Esophagus (tissue), 2 donors: ENCODE data around the gene ATXN2L. TPM values are rescaled to one million over a fixed set of nuclear protein-coding genes. Genes with fewer than 3 reads are reported as not detected.

Experiments
- H3K27ac ChIP-seq, 2 donors: one replicate each; pipeline ENCODE4 v1.5.1; 2013; ENCODE audit warnings: low read depth in 2 of 2, mild to moderate bottlenecking in 2 of 2, inconsistent platforms in 1 of 2, low read length in 1 of 2, moderate library complexity in 1 of 2
- H3K27me3 ChIP-seq, 2 donors: one replicate each; pipeline ENCODE4 v1.6.1; 2013; ENCODE audit warnings: low read length in 2 of 2, control low read depth in 1 of 2, mild to moderate bottlenecking in 1 of 2; ENCODE audit not compliant: insufficient read depth in 2 of 2, control insufficient read depth in 1 of 2
- H3K36me3 ChIP-seq, 2 donors: one replicate each; pipeline ENCODE4 v1.6.1; 2013; ENCODE audit warnings: low read length in 1 of 2; ENCODE audit not compliant: control insufficient read depth in 2 of 2, insufficient read depth in 2 of 2
- H3K4me1 ChIP-seq, 2 donors: one replicate each; pipeline ENCODE4 v1.6.1; 2013; ENCODE audit warnings: low read length in 1 of 2; ENCODE audit not compliant: control insufficient read depth in 2 of 2, insufficient read depth in 2 of 2
- H3K4me3 ChIP-seq, 2 donors: one replicate each; pipeline ENCODE4 v1.5.1; 2013; ENCODE audit warnings: low read length in 2 of 2, mild to moderate bottlenecking in 2 of 2, low read depth in 1 of 2, moderate library complexity in 1 of 2
- H3K9me3 ChIP-seq, 2 donors: one replicate each; pipeline ENCODE4 v1.6.1; 2013; ENCODE audit warnings: mild to moderate bottlenecking in 2 of 2, low read depth in 1 of 2, low read length in 1 of 2, moderate library complexity in 1 of 2; ENCODE audit not compliant: control insufficient read depth in 2 of 2, insufficient read depth in 1 of 2
- WGBS, 2 donors: extraction: QIAGEN DNeasy Blood & Tissue Kit; methylation state at CpG; one replicate each; pipeline ENCODE4 v1.1.7; 2013; 5-methylcytosine and 5-hydroxymethylcytosine counted together
- polyA plus RNA-seq, 2 donors: library from polyadenylated mRNA; stranded (reverse); fragments of 200-250 nt; gene quantifications; one replicate each; pipeline ENCODE4 v1.2.3, GENCODE V29; 2013
- donor health status: healthy with polysubstance abuse.
- donor health status: Bipolar disorder and iron deficiency.

ATXN2L gene
- polyA plus RNA-seq, 2 donors = 37.9 to 82.1 TPM

- Histone ChIP-seq H3K9me3 (no peaks in the 10 kb centered on the region), H3K27ac (peak overlapping the region; percentile 98 to 99), H3K27me3 (no peaks in the 10 kb centered on the region), H3K4me1 (no peaks in the 10 kb centered on the region), H3K4me3 (peak overlapping the region; percentile 92 to 96), H3K36me3 (peaks cover 0 to 15% of the 10 kb centered on the region in 2 donors)
- 0 to 1% methylated on average over 59 to 62 of the region's 62 CpGs for WGBS, 2 donors
These were observed 583 bp downstream of the ATXN2L start for GRCh38 chr16:28823291-28823872.

GRCh38 chr16:28823873-28824716 lies 1.3 kb downstream of the ATXN2L start:
- H3K36me3 ChIP-seq = peaks cover 0 to 17% of the 10 kb centered on the region in 2 donors
- peak overlapping the region; percentile 98 to 99 for H3K27ac ChIP-seq
- H3K4me3 ChIP-seq = peak overlapping the region; percentile 92 to 96
- no peaks in the 10 kb centered on the region for H3K27me3 ChIP-seq
- no peaks in the 10 kb centered on the region for H3K4me1 ChIP-seq
- 0 to 1% methylated on average over 55 to 60 of the region's 60 CpGs for WGBS, 2 donors
- no peaks in the 10 kb centered on the region for H3K9me3 ChIP-seq

- H3K4me3 ChIP-seq = peak overlapping the region; percentile 92 to 96
- H3K27ac ChIP-seq = peak overlapping the region; percentile 98 to 99
- H3K27me3 ChIP-seq = no peaks in the 10 kb centered on the region
- no peaks in the 10 kb centered on the region for H3K4me1 ChIP-seq
- 29 to 30% methylated on average over 5 of the region's 5 CpGs for WGBS, 2 donors
- H3K9me3 ChIP-seq = no peaks in the 10 kb centered on the region
- H3K36me3 ChIP-seq = peaks cover 2 to 23% of the 10 kb centered on the region in 2 donors
These were observed 1.8 kb downstream of the ATXN2L start for GRCh38 chr16:28824717-28824973.

GRCh38 chr16:28826141-28826540 lies 3.3 kb downstream of the ATXN2L start:
- no peak overlapping the region for H3K27ac ChIP-seq
- peaks cover 4 to 34% of the 10 kb centered on the region in 2 donors for H3K36me3 ChIP-seq
- H3K4me1 ChIP-seq = no peaks in the 10 kb centered on the region
- no peaks in the 10 kb centered on the region for H3K9me3 ChIP-seq
- H3K4me3 ChIP-seq = no peak overlapping the region
- 52 to 60% methylated on average over 6 of the region's 6 CpGs for WGBS, 2 donors
- no peaks in the 10 kb centered on the region for H3K27me3 ChIP-seq

GRCh38 chr16:28829747-28830146 lies 6.9 kb downstream of the ATXN2L start:
- H3K4me1 ChIP-seq = no peaks in the 10 kb centered on the region
- H3K36me3 ChIP-seq = peaks cover 18 to 59% of the 10 kb centered on the region in 2 donors
- no peak overlapping the region for H3K4me3 ChIP-seq
- 94 to 96% methylated on average over 13 of the region's 13 CpGs for WGBS, 2 donors
- H3K9me3 ChIP-seq = no peaks in the 10 kb centered on the region
- H3K27ac ChIP-seq = no peak overlapping the region
- H3K27me3 ChIP-seq = no peaks in the 10 kb centered on the region

GRCh38 chr16:28830531-28830930 lies 7.7 kb downstream of the ATXN2L start:
- no peak overlapping the region for H3K27ac ChIP-seq
- peaks cover 24 to 67% of the 10 kb centered on the region in 2 donors for H3K36me3 ChIP-seq
- no peaks in the 10 kb centered on the region for H3K4me1 ChIP-seq
- H3K27me3 ChIP-seq = no peaks in the 10 kb centered on the region
- 84 to 91% methylated on average over 13 of the region's 13 CpGs for WGBS, 2 donors
- H3K9me3 ChIP-seq = no peaks in the 10 kb centered on the region
- no peak overlapping the region for H3K4me3 ChIP-seq

- H3K27ac ChIP-seq = no peak overlapping the region
- H3K4me3 ChIP-seq = no peak overlapping the region
- H3K4me1 ChIP-seq = no peaks in the 10 kb centered on the region
- peaks cover 31 to 62% of the 10 kb centered on the region in 2 donors for H3K36me3 ChIP-seq
- no peaks in the 10 kb centered on the region for H3K9me3 ChIP-seq
- 91 to 93% methylated on average over 12 to 14 of the region's 14 CpGs for WGBS, 2 donors
- no peaks in the 10 kb centered on the region for H3K27me3 ChIP-seq
These were observed 11.6 kb downstream of the ATXN2L start for GRCh38 chr16:28834349-28834748.

- H3K27me3 ChIP-seq = no peaks in the 10 kb centered on the region
- H3K27ac ChIP-seq = no peak overlapping the region
- H3K4me1 ChIP-seq = no peaks in the 10 kb centered on the region
- H3K36me3 ChIP-seq = peaks cover 27 to 56% of the 10 kb centered on the region in 2 donors
- no peak overlapping the region for H3K4me3 ChIP-seq
- 92 to 93% methylated on average over 24 to 25 of the region's 25 CpGs for WGBS, 2 donors
- no peaks in the 10 kb centered on the region for H3K9me3 ChIP-seq
These were observed 12.4 kb downstream of the ATXN2L start for GRCh38 chr16:28834873-28835863.
